ENCODE measurements around the gene TCF4.
A peak's percentile ranks its signal among the peaks of the same experiment; 100 is the strongest.

The TCF4 gene

GRCh38 chr18:55588111-55588869, at the start of gene TCF4:
TCF4 (minus strand) TSS chr18:55588192; CDS start chr18:55587116, 1,076 bp downstream.
- no peaks in the 10 kb centered on the region for H3K9me3 ChIP-seq (ENCODE audit: severe bottlenecking)

GRCh38 chr18:55637204-55637603, 49.2 kb upstream of the TCF4 start:
- Histone ChIP-seq H3K4me3 (ENCODE audit: severe bottlenecking) (no peak overlapping the region), H3K4me1 (ENCODE audit: insufficient read depth, poor library complexity, severe bottlenecking) (peaks cover 16% of the 10 kb centered on the region), H3K27me3 (ENCODE audit: insufficient read depth, poor library complexity, severe bottlenecking) (no peaks in the 10 kb centered on the region), H3K9me3 (ENCODE audit: severe bottlenecking) (peaks cover 3% of the 10 kb centered on the region), H3K27ac (ENCODE audit: poor library complexity, severe bottlenecking) (no peak overlapping the region), H3K36me3 (ENCODE audit: low read depth) (no peaks in the 10 kb centered on the region)
- DNase-seq (ENCODE audit: low spot score): no peak
- TF ChIP-seq CTCF (IDR thresholded peaks at IDR 0.05; ENCODE audit: poor library complexity, severe bottlenecking): no peak
- no peak for ATAC-seq (ENCODE audit: low read depth)

More at GRCh38 chr18:55588111-55588869, at the start of gene TCF4:
- Histone ChIP-seq H3K4me1 (ENCODE audit: insufficient read depth, poor library complexity, severe bottlenecking) (peaks cover 3% of the 10 kb centered on the region), H3K27ac (ENCODE audit: poor library complexity, severe bottlenecking) (peak within 1 kb of the TSS; percentile 61), H3K4me3 (ENCODE audit: severe bottlenecking) (peak within 1 kb of the TSS; percentile 44), H3K27me3 (ENCODE audit: insufficient read depth, poor library complexity, severe bottlenecking) (no peaks in the 10 kb centered on the region), H3K36me3 (ENCODE audit: low read depth) (no peaks in the 10 kb centered on the region)
- peak; percentile 36 for ATAC-seq (ENCODE audit: low read depth)
- TF ChIP-seq CTCF (IDR thresholded peaks at IDR 0.05; ENCODE audit: poor library complexity, severe bottlenecking): no peak
- DNase-seq (ENCODE audit: low spot score): peak; percentile 42

- ATAC-seq (ENCODE audit: low read depth): no peak
- H3K27ac ChIP-seq (ENCODE audit: poor library complexity, severe bottlenecking): peak overlapping the region; percentile 68
- H3K9me3 ChIP-seq (ENCODE audit: severe bottlenecking): no peaks in the 10 kb centered on the region
- H3K4me3 ChIP-seq (ENCODE audit: severe bottlenecking): no peak overlapping the region
- no peaks in the 10 kb centered on the region for H3K36me3 ChIP-seq (ENCODE audit: low read depth)
- no peak for DNase-seq (ENCODE audit: low spot score)
- no peak for TF ChIP-seq CTCF (IDR thresholded peaks at IDR 0.05; ENCODE audit: poor library complexity, severe bottlenecking)
- H3K4me1 ChIP-seq (ENCODE audit: insufficient read depth, poor library complexity, severe bottlenecking): peaks cover 16% of the 10 kb centered on the region
- no peaks in the 10 kb centered on the region for H3K27me3 ChIP-seq (ENCODE audit: insufficient read depth, poor library complexity, severe bottlenecking)
These were observed 47.4 kb upstream of the TCF4 start for GRCh38 chr18:55635439-55635838.

GRCh38 chr18:55634545-55634944, 46.6 kb upstream of the TCF4 start:
- no peaks in the 10 kb centered on the region for H3K36me3 ChIP-seq (ENCODE audit: low read depth)
- DNase-seq (ENCODE audit: low spot score) (no peak), ATAC-seq (ENCODE audit: low read depth) (peak; percentile 94)
- H3K27me3 ChIP-seq (ENCODE audit: insufficient read depth, poor library complexity, severe bottlenecking): no peaks in the 10 kb centered on the region
- peaks cover 16% of the 10 kb centered on the region for H3K4me1 ChIP-seq (ENCODE audit: insufficient read depth, poor library complexity, severe bottlenecking)
- H3K9me3 ChIP-seq (ENCODE audit: severe bottlenecking): no peaks in the 10 kb centered on the region
- no peak for TF ChIP-seq CTCF (IDR thresholded peaks at IDR 0.05; ENCODE audit: poor library complexity, severe bottlenecking)
- no peak overlapping the region for H3K4me3 ChIP-seq (ENCODE audit: severe bottlenecking)
- peak overlapping the region; percentile 68 for H3K27ac ChIP-seq (ENCODE audit: poor library complexity, severe bottlenecking)

GRCh38 chr18:55633032-55633431, 45.0 kb upstream of the TCF4 start:
- no peak for ATAC-seq (ENCODE audit: low read depth)
- Histone ChIP-seq H3K9me3 (ENCODE audit: severe bottlenecking) (no peaks in the 10 kb centered on the region), H3K27me3 (ENCODE audit: insufficient read depth, poor library complexity, severe bottlenecking) (no peaks in the 10 kb centered on the region), H3K4me1 (ENCODE audit: insufficient read depth, poor library complexity, severe bottlenecking) (peaks cover 16% of the 10 kb centered on the region), H3K4me3 (ENCODE audit: severe bottlenecking) (no peak overlapping the region), H3K27ac (ENCODE audit: poor library complexity, severe bottlenecking) (peak overlapping the region; percentile 68), H3K36me3 (ENCODE audit: low read depth) (no peaks in the 10 kb centered on the region)
- no peak for DNase-seq (ENCODE audit: low spot score)
- no peak for TF ChIP-seq CTCF (IDR thresholded peaks at IDR 0.05; ENCODE audit: poor library complexity, severe bottlenecking)
